HG03469 (cell line): ENCODE results near the gene SYTL3.

ENCODE experiments used
- ATAC-seq: cut with Tn5 transposase; IDR thresholded peaks from one replicate; pipeline ENCODE4 v1.9.1; 2021; ENCODE audit warnings: mild to moderate bottlenecking, moderate library complexity, moderate number of reproducible peaks; ENCODE audit not compliant: unreplicated experiment

Gene SYTL3

DNA sequence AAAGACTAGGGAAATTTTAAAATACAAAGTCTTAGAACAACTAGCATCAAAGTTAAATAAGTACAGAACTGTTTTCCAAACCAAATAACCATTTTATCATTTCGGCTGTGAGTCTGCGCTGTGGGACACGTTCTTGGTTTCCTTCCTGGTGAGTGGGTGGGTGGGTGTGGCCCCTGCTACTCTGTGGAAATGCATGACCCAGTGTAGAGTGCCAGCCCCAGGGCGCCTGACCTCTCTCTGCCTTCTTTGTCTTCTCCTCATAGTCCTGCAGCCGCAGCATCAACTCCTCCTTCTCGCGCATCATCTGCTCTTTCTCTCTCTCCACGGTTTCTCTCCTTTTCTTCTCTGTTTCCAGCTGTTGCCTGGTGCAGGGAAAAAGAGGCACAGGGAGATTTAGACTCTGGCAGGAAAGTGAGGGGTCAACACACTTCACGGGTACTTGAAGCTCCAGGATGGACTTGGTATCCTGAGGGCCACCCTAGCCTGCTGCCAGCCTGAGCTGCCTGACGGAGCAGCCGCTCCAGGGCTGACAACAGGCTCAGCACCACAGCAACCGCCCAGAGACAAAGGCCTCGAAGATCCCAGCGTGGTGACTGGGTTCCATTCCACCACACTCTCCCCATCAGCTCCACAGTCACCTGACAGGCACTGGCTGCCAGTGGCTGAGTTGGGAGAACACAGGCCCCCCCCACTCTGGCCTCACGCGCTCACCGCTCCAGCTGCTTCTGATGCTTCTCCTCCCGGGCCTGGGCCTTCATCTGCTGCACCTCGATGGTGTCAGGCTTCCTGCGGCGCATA, 120.9 kb downstream of the SYTL3 start:
- no peak for ATAC-seq

GRCh38 chr6:158771399-158772152, 121.7 kb downstream of the SYTL3 start:
- no peak for ATAC-seq

DNA sequence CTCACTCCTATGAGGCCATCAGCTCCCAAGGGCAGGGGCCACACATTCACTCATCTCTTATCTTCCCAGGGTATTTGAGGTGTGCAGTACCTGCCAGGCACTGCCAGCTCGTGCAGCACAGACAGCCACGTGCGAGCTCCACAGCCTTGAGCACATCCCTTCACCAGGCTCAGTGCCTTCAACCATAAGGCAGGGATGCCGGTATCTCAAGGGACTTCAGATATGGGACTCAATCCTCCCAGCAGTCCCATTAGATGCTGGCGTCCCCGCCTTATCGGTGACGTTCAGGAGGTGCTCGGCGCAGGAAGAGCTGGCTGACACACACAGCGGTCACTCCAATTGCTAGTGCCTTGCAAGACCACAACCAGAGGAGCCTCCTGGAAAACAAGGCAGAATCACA, 122.3 kb downstream of the SYTL3 start:
- no peak for ATAC-seq

- no peak for ATAC-seq
Measured at GRCh38 chr6:158772851-158773371, 123.1 kb downstream of the SYTL3 start.

GRCh38 chr6:158773581-158774449, 124.0 kb downstream of the SYTL3 start:
- no peak for ATAC-seq

- no peak for ATAC-seq
Measured at GRCh38 chr6:158774717-158775449, 125.0 kb downstream of the SYTL3 start.

GRCh38 chr6:158775832-158776231, 126.0 kb downstream of the SYTL3 start:
- no peak for ATAC-seq

- ATAC-seq, result no peak
Measured at GRCh38 chr6:158776737-158777136, 126.9 kb downstream of the SYTL3 start.

DNA sequence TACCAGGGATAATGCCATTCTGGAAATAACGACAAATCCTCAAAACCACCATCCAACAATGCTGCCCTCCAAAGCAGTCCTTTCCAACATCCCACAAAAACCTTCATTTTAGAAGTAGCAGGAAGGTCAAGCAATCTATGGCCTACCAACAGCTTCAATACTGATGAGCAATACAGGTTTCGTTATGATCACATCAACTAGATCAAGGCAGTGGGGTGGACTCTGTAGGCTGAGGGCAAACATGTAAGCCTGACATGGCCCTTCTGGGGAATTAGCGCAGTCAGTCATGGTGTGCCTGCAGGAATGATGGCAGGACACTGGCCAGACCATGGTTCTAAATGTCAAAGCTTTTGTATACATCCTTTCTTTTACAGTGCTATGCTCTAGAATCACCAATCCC, 127.7 kb downstream of the SYTL3 start:
- no peak for ATAC-seq

DNA sequence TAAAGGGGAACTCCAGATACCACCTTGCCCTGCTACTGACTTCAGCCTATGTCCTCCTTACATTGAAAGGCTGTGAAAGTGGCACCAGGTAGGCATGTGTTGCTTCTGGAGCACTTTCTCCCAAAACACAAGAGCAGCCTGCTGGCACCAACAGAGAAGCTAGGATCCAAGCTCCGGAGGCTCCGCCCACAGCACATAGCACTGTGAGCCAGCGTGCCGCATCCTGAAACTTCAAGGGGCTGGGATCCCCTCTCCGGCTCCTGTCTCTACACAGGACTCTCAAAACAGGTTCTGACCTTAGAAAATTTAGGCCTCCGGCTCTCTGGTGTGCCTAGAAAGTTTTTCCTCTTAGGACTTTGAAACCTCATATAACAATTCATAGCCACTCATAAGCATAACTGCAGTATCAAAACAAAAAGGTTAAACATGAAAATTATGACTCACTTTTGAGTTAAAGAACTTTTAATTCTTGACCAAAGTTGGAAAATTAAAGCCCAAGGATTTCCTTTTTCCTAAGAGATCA, 128.2 kb downstream of the SYTL3 start:
- no peak for ATAC-seq

GRCh38 chr6:158780246-158780884, 130.5 kb downstream of the SYTL3 start:
- ATAC-seq, result no peak

GRCh38 chr6:158780988-158781691, 131.3 kb downstream of the SYTL3 start:
- no peak for ATAC-seq

GRCh38 chr6:158781692-158782373, 132.0 kb downstream of the SYTL3 start:
- ATAC-seq, result no peak

DNA sequence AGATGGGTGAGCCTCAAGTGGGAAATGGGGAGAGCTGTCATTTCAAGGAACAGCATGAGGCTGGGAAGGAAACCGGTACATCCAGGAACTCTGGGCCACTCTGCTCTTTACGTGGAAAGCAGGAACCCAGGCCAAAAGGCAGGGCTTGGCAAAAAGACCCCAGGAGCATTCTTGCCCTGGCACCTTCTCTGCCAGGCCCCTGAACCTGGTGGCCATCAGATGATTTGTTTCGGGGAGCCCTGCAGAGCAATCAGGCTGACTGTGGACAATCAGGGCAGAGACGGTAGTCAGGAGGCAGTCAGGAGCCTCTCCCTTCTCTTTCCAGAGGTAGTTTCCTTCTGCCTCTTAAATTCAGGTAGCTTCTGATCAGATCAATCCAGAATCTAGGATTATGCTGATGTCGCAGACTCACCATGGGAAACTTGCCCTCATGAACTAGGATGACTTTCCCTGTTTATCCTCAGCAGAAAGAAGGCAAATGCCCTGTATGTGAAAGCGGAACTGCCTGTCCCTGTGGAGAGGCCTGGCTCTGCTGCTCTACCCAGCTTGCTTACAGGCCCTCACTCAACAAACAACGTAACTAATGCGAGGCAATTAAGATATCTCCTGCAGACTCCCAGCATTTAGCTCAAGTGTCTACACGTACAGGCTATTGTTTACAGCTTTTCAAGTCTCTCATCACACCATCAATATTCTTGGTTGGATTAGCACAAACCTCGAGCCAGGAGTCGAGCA, 132.7 kb downstream of the SYTL3 start:
- no peak for ATAC-seq

- no peak for ATAC-seq
Measured at GRCh38 chr6:158783167-158783450, 133.3 kb downstream of the SYTL3 start.

DNA sequence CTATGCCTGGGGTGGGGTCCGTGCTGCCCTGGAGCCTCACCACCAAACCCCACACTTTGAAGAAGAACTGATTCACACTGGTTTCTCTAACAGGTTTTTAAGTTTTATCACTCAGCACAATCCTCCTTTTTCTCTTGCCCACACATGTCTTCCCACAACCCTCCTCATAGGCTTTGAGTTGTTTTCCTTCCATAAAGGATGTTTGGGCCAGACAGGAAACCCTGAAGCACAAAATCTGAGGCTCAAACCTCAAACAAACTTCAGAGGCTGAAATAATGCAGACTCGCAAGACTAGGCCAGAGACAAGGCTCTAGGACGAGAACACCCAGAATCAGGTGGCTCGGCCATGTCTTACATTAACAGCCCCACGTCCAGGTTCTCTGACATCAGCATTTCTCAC, 134.0 kb downstream of the SYTL3 start:
- no peak for ATAC-seq

GRCh38 chr6:158784505-158784904, 134.7 kb downstream of the SYTL3 start:
- ATAC-seq, result no peak

- no peak for ATAC-seq
Measured at GRCh38 chr6:158785036-158785435, 135.2 kb downstream of the SYTL3 start.
